Colon (tissue), 2 donors: Measurements from ENCODE around the gene FKBP1A.
"Not testable (repeated sequence)": the region's sequence is repeated elsewhere in the genome, so short reads cannot be mapped to it uniquely, and the experiment has no call there.

ENCODE experiments used
- FAIRE-seq: peaks from 2 replicates; lab custom pipeline; 2012; peaks lifted over from hg19 to GRCh38; lab: Jason Lieb, UNC
- donor health status: control.
- donor health status: control.

FKBP1A gene

GRCh38 chr20:1363522-1363921 is 29.3 kb downstream of the FKBP1A start:
- no peak for FAIRE-seq

DNA sequence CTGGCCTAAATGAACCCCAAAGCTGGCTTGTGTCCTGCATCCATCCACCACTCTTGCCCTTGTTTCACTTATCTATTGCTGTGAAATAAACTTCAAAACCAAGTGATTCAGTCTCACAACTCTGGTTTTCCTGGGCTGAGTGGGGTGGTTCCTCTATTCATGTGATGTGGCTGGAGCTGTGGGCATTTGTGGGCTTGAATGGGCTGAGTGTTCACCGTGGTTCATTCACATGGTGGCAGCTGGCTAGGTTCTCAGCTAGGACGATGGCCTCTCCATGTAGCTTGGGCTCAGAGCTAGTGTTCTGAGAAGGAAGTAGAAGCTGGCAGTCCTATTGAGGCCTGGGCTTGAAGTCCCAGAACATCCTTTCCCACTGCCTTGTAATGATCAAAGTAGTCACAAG is 30.4 kb downstream of the FKBP1A start:
- FAIRE-seq, result no peak

- no peak for FAIRE-seq
Observed at GRCh38 chr20:1360094-1360846, 32.6 kb downstream of the FKBP1A start.

GRCh38 chr20:1357921-1358671 is 34.8 kb downstream of the FKBP1A start:
- FAIRE-seq, result no peak

DNA sequence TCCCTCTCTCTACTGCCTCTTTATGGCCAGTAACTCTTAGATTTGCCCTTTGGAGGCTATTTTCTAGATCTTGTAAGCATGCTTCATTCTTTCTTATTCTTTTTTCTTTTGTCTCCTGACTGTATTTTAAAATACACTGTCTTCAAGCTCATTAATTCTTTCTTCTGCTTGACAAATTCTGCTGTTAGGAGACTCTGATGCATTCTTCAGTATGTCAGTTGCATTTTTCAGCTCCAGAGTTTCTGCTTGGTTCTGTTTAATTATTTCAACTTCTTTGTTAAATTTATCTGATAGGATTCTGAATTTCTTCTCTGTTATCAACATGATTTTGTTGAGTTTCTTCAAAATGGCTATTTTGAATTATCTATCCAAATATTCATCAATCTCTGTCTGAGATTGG is 38.9 kb downstream of the FKBP1A start:
- no peak for FAIRE-seq

DNA sequence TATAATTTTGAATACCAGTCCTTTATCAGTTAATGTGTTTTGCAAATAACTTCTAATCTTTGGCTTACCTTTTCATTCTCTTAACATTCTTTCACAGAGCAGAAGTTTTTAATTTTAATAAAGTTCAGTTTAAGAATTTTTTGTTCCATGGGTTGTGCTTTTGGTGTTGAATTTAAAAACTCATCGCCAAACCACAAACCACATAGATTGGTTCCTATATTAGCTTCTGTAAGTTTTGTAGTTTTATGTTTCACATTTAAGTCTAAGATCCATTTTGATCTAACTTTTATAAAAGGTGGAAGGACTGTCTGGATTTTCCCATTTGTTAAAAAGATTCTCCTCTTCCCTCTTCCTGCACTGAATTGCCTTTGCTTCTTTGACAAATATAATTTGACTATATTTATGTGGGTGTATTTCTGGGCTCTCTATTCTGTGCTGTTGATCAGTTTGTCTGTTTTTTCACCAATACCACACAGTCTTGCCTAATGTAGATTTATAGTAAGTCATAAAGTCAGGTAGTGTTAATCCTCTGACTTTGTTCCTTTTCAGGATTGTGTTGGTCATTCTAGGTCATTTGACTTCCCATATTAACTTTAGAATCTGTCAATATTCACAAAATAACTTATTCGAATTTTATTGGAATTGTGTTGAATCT is 46.4 kb downstream of the FKBP1A start:
- no peak for FAIRE-seq

- no peak for FAIRE-seq
Observed at GRCh38 chr20:1345756-1346093, 47.1 kb downstream of the FKBP1A start.

- no peak for FAIRE-seq
Observed at GRCh38 chr20:1345030-1345755, 47.7 kb downstream of the FKBP1A start.

DNA sequence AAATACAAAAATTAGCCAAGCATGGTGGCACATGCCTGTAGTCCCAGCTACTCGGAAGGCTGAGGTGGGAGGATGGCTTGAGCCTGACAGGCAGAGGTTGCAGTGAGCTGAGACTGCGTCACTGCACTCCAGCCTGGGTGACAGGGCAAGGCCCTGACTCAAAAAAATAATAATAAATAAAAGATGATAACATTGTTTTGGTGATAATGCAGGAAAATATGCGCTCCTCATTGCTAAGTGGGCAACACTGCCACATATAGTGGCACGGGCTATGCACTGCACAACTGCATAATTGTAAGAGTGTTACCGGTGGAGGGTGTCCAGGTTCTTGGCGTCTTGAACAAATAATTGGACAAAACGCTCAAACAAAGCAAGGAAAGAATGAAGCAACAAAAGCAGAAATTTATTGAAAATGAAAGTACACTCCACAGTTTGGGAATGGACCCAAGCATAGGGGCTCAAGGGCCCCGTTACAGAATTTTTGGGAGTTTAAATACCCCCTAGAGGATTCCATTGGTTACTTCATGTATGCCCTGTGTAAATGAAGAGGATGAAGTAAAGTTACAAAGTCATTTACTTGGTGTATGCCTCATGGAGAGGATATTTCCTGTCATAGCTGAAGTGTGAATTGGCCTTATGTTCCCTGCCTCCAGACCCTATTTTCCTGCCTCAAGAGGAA is 49.3 kb downstream of the FKBP1A start:
- FAIRE-seq, result not testable (repeated sequence)

DNA sequence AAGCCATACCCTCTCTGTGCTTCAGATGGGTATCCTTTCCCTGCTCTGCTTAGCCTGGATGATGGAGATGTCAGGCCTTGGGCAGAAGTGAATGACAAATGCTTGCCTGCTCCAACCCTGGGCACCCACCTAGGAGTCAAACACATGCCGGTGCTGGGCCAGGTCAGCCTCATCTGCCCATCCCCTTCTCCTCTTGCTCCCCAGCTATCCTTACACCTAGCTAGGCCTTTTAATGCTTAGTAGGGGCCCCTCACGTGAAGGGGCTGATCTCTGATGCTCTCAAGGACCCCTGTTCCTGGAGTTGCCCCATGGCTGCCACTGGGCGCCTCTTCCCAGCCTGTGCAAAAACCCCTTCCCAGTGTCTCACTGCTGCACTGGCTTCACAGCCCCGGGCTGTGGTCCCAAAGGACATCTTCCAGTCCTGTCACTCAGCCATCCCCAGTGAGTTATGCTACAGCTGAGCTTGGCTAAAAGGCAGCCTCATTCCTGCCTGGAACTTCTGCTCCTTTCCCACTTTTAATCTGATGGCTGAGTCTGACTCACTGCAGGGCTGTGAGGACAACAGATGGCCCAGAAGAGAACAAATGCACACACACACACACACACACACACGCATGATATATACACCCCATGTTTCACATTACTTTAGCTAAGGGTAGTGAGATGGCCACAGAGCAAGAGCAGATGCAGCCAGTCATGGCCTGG is 51.1 kb downstream of the FKBP1A start:
- no peak for FAIRE-seq

GRCh38 chr20:1338801-1339200 is 54.1 kb downstream of the FKBP1A start:
- no peak for FAIRE-seq

DNA sequence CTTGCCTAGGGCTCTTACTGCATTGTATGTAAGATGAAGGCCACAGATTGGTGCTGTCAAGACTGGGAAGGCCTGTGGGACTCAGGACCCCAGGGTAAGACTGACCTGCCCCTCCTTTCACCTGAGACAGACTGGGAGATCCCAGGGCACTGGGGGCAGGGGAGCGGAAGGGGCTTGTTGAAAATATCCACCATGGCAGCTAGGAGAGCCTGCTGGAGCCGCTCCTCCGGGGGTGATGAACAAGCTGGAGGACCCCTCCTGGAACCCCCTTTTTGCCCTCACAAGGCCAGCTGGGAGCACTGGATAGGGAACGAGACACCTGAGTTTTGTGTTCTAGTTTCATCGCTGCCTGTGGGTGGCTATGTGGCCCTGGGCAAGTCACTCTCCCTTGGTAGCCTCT is 54.8 kb downstream of the FKBP1A start:
- FAIRE-seq, result no peak

DNA sequence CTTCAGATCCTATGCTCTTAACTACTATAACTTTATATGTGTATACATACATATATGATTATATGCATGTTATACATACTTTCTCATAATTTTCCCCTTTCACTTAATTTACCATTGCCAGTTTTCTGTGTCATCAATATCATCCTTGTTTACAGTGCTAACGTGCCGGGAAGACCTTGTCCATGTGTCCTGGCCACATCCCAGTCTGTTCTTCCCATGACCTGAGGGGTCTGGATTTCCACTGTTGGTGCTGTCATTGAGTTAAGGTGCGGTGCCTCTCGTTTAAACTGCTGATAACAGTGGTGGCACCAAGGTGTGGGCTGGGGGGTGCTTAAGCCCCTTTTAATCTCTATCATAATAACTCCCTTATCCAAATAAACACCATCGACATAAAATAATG is 55.4 kb downstream of the FKBP1A start:
- FAIRE-seq, result no peak

- no peak for FAIRE-seq
Observed at GRCh38 chr20:1336699-1337367, 56.0 kb downstream of the FKBP1A start.

- FAIRE-seq, result no peak
Observed at GRCh38 chr20:1335961-1336698, 56.7 kb downstream of the FKBP1A start.

- FAIRE-seq, result no peak
Observed at GRCh38 chr20:1334761-1335160, 58.1 kb downstream of the FKBP1A start.

- FAIRE-seq, result no peak
Observed at GRCh38 chr20:1334370-1334731, 58.5 kb downstream of the FKBP1A start.

DNA sequence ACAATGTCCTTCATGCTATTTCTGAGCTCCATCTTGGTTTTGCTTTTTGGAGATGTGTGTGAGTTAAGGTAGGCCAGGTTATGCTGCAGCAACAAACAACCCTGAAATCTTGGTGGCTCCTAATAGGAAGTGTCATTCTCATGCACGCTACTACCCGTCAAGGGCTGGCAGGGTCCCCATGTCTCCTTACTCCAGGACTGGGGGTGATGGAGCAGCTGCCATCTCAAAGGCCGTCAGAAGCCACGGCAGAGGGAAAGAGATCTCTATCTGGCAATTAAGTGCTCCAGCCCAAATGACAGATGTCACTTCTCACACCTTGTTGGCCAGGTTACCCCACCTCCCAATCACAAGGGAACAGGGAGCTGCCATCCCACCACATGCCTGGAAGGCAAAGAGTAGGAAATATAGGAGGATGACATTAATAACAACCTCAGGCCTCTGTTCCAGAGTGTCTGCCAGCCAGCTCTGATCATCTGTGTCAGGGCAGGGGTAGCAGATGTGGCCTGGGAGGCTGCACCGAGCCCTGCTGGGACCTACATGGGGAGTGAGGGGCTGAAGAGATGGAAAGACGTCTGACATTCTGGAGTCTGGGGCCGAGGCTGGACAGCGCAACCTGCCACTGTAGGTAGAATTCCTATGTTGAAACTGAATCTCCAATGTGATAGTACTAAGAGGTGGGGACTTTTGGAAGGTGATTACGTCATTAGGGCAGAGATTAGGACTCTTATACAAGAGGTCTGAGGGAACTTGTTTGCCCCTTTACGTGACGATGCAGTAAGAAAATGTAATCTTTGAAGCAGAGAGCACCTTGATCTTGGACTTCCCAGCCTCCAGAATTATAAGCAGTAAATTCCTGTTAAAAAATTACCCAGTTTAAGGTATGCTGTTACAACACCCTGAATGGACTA is 59.1 kb downstream of the FKBP1A start:
- FAIRE-seq, result no peak

DNA sequence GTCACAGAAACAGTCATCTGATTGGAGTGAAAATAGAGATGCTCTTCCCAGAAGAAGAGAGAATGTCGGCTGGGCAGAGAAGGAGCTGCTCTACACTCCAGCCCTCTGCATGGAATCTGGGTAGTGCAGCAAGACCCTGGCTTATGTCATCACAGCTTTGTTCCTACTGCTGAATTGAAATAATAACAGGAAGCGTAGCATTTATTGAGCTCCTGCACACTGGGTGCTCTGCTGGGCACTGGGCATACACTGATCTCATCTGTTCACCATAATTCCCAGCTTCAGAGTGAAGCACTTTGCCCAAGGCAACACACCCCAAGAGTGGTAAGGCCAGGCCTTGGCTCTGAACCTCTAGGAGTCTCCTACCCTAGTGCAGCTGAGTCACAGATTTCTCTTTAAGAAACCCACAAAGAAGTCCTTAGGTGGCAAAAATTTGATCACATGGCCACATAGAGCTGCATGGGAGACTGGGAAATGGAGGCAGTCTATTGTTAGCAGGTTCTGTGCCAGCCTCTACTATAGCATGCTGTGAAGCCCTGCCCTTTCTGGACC is 60.0 kb downstream of the FKBP1A start:
- FAIRE-seq, result no peak
